IPS-18a (cell line): Measurements from ENCODE around the gene ARHGAP20.

ENCODE experiments used
- H3K27ac ChIP-seq: one replicate; pipeline ENCODE4 v1.5.1; 2013; ENCODE audit warnings: low read length
- H3K27me3 ChIP-seq: one replicate; pipeline ENCODE4 v1.6.1; 2013; ENCODE audit warnings: mild to moderate bottlenecking, low read length; ENCODE audit not compliant: control insufficient read depth, insufficient read depth
- H3K36me3 ChIP-seq: one replicate; pipeline ENCODE4 v1.6.1; 2013; ENCODE audit warnings: low read depth, low read length; ENCODE audit not compliant: control insufficient read depth
- H3K4me1 ChIP-seq: one replicate; pipeline ENCODE4 v1.6.1; 2013; ENCODE audit warnings: low read depth, low read length; ENCODE audit not compliant: control insufficient read depth
- H3K4me3 ChIP-seq: one replicate; pipeline ENCODE4 v1.5.1; 2013; ENCODE audit warnings: low read length
- H3K9ac ChIP-seq: one replicate; pipeline ENCODE4 v1.6.1; 2013; ENCODE audit warnings: mild to moderate bottlenecking, low read length, moderate library complexity
- H3K9me3 ChIP-seq: one replicate; pipeline ENCODE4 v1.6.1; 2013; ENCODE audit warnings: low read depth, low read length; ENCODE audit not compliant: control insufficient read depth

ARHGAP20 gene

GRCh38 chr11:110737593-110737992 lies 25.4 kb upstream of the ARHGAP20 start:
- Histone ChIP-seq H3K4me1 (no peaks in the 10 kb centered on the region), H3K27ac (no peak overlapping the region), H3K9me3 (no peaks in the 10 kb centered on the region), H3K36me3 (no peaks in the 10 kb centered on the region), H3K9ac (no peak overlapping the region), H3K27me3 (no peaks in the 10 kb centered on the region), H3K4me3 (no peak overlapping the region)

- H3K27ac ChIP-seq = no peak overlapping the region
- H3K9ac ChIP-seq = no peak overlapping the region
- H3K27me3 ChIP-seq = no peaks in the 10 kb centered on the region
- no peak overlapping the region for H3K4me3 ChIP-seq
- no peaks in the 10 kb centered on the region for H3K4me1 ChIP-seq
- H3K9me3 ChIP-seq = no peaks in the 10 kb centered on the region
- no peaks in the 10 kb centered on the region for H3K36me3 ChIP-seq
Measured at GRCh38 chr11:110736171-110736553, 23.9 kb upstream of the ARHGAP20 start.

DNA sequence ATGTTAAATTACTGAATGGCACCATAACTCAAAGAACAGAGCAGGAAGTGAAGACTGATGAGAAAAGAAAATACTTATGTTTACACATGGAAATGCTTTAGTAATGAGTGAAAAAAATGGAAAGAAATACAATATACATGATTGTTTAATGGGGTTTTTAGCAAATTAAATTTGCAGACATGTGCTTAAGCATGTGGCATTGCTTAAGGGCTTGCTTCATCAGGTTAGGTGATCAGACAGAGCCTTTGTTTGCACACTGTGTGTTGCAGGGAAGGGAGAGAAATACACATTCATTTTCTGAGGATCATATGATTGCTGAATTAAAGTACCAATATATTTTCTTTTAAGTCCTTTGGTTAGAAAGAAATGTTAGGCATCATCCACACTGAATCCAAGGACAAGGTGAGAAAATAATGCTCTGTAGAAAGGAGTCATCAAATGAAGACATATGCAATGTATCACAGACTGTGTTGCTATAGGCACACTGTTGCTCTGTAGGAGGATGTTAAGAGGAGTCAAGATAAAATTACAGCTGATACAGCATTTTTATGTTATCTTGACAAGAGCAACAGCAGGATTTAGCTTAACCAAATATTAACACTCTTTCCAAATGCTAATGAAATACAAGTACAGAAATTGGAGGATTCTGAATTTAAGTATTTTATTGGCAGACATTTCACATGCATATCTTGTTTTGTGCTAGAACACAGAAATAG lies 23.4 kb upstream of the ARHGAP20 start:
- Histone ChIP-seq H3K36me3 (no peaks in the 10 kb centered on the region), H3K9me3 (no peaks in the 10 kb centered on the region), H3K9ac (no peak overlapping the region), H3K27me3 (no peaks in the 10 kb centered on the region), H3K4me1 (no peaks in the 10 kb centered on the region), H3K27ac (no peak overlapping the region), H3K4me3 (no peak overlapping the region)

- H3K27me3 ChIP-seq = no peaks in the 10 kb centered on the region
Measured at GRCh38 chr11:110734790-110735189, 22.6 kb upstream of the ARHGAP20 start.

DNA sequence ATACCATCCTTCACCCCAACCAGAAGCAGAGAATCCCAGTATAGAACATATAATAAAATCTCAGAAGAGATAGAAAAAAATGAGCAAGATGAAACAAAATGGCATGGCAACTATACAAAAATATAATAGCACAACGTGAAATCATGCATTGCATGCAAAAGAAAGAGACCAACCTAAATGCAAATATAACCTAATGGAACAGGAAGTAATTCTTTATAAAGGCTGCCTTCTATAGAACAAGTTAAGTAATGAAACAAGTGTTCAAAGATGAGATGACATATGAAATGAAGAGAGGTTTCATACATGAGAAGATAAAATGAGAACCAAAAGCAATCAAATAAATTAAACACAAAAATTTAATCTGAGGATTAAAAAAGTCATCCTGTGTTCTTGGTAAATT lies 18.5 kb upstream of the ARHGAP20 start:
- Histone ChIP-seq H3K4me3 (no peak overlapping the region), H3K4me1 (no peaks in the 10 kb centered on the region), H3K9ac (no peak overlapping the region), H3K36me3 (no peaks in the 10 kb centered on the region), H3K9me3 (no peaks in the 10 kb centered on the region), H3K27ac (no peak overlapping the region), H3K27me3 (no peaks in the 10 kb centered on the region)

More at GRCh38 chr11:110734790-110735189, 22.6 kb upstream of the ARHGAP20 start:
- Histone ChIP-seq H3K36me3 (no peaks in the 10 kb centered on the region), H3K9ac (no peak overlapping the region), H3K4me1 (no peaks in the 10 kb centered on the region), H3K4me3 (no peak overlapping the region), H3K27ac (no peak overlapping the region), H3K9me3 (no peaks in the 10 kb centered on the region)

DNA sequence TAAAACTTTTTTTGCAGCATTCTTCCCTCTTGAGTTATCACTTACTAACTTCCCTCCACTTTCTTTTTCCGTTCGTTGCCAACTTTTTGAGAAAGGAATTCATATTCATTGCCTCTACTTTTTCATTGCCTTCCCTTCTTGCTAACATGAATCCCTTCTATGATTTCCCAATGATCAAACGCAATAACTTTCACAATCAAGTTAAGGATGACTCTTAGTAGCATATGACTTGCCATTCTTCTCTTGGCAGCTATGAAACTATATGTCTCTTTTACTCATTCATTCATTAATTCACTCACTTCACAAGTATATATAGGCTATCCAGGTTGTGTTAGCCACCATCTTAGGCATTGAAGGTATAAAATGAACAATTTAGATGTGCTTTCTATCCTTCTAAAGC lies 16.6 kb upstream of the ARHGAP20 start:
- no peaks in the 10 kb centered on the region for H3K4me1 ChIP-seq
- no peaks in the 10 kb centered on the region for H3K9me3 ChIP-seq
- H3K27me3 ChIP-seq = no peaks in the 10 kb centered on the region
- no peak overlapping the region for H3K9ac ChIP-seq
- no peak overlapping the region for H3K27ac ChIP-seq
- H3K36me3 ChIP-seq = no peaks in the 10 kb centered on the region
- H3K4me3 ChIP-seq = no peak overlapping the region

- no peak overlapping the region for H3K4me3 ChIP-seq
- no peaks in the 10 kb centered on the region for H3K4me1 ChIP-seq
- no peak overlapping the region for H3K9ac ChIP-seq
- H3K36me3 ChIP-seq = no peaks in the 10 kb centered on the region
- no peaks in the 10 kb centered on the region for H3K27me3 ChIP-seq
- H3K9me3 ChIP-seq = no peaks in the 10 kb centered on the region
- H3K27ac ChIP-seq = no peak overlapping the region
Measured at GRCh38 chr11:110728476-110728875, 16.2 kb upstream of the ARHGAP20 start.

DNA sequence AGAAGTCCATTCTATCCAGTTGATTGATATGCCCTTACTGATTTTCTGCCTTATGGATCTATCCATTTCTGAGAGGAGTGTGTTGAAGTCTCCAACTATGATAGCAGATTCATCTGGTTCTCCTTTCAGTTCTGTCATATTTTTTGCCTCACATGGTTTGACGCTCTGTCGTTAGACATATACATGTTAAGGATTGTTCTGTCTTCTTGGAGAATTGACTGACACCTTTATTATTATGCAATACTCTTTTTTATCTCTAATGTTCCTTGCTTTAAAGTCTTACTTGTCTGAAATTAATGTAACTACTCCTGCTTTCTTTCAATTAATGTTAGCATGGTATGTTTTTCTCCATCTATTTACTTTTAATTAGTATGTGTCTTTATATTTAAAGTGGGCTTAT lies 12.1 kb upstream of the ARHGAP20 start:
- no peaks in the 10 kb centered on the region for H3K36me3 ChIP-seq
- no peaks in the 10 kb centered on the region for H3K4me1 ChIP-seq
- H3K9me3 ChIP-seq = no peaks in the 10 kb centered on the region
- no peak overlapping the region for H3K4me3 ChIP-seq
- H3K27ac ChIP-seq = no peak overlapping the region
- H3K9ac ChIP-seq = no peak overlapping the region
- H3K27me3 ChIP-seq = no peaks in the 10 kb centered on the region

DNA sequence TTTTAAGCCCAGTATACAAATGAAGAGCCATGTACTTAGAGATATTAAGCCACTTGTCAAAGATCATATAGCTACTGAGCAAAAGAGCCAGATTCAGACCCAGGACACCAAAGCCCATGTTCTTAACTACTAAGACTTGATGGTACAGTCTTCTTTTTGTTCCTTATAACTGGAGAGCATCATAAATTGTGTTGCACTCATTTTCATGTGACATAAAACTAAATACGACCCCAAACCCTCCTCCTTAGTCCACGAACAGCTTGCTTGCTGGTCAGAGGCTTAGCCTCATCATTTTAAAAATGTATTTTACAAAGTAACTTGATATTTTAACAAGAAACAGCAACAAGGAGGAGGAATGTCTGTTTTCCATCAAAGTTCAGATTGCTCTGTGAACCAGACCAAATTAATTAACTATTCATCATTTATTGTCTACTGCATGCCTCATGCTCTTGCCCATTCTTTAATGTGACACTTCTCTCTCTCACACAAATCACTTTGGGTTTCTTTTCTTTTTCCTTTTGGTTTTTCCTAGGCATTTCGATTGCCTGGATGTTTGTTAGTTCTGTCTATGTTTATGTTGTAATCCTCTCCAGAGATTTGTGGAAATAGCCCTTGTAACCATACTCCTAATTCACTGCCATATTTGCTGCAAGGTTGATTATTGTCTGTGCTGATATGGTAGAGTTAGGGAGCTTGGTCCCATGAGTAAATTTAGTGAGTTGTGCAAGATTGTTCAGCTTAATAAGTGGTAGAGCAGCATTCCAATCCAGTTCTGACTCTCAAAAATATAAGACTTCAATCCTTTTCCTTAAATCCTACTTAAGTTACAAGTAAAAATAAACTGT lies 8.4 kb upstream of the ARHGAP20 start:
- Histone ChIP-seq H3K9me3 (no peaks in the 10 kb centered on the region), H3K27ac (no peak overlapping the region), H3K9ac (no peak overlapping the region), H3K36me3 (no peaks in the 10 kb centered on the region), H3K4me3 (no peak overlapping the region), H3K4me1 (no peaks in the 10 kb centered on the region), H3K27me3 (peaks cover 6% of the 10 kb centered on the region)

DNA sequence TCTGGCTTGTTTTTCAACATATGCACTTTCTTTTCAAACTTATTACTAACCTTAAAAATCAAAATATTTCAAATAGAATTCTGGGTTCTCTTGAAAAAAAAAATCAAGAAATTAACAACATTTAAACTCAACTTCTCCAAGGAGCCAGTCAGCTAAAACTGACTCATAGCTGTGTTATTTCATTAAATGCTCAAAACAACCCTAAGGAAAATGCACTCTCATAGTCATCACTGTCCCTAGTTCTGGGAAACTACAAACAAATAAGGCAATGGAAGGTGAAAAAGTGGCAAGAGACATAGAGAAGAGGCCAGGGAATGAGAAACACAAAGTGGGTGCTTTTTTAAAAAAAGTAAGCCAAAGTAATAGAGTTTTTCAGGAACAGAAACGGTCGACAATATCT lies 4.1 kb upstream of the ARHGAP20 start:
- Histone ChIP-seq H3K27ac (no peak overlapping the region), H3K9ac (no peak overlapping the region), H3K36me3 (no peaks in the 10 kb centered on the region), H3K27me3 (peaks cover 46% of the 10 kb centered on the region), H3K4me1 (peaks cover 3% of the 10 kb centered on the region), H3K4me3 (no peak overlapping the region), H3K9me3 (no peaks in the 10 kb centered on the region)

DNA sequence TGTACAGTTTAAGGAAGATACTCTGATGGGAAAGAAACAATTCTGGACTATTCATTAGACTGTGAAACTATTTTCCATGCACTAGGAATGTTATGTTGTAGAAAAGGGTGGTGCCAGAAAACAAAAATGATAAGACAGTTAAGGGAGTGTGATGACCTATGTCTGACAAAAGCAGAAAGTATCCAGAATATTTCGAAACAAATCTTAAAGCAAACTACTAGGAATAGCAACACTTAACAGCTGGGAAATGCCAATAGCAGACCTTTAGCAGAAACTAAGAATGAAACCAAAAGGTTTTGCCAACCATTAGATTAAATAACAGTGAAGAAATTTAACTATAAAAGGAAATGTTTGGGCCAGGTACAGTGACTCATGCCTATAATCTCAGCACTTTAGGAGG lies 3.3 kb upstream of the ARHGAP20 start:
- H3K4me3 ChIP-seq = no peak overlapping the region
- no peak overlapping the region for H3K9ac ChIP-seq
- no peaks in the 10 kb centered on the region for H3K36me3 ChIP-seq
- no peak overlapping the region for H3K27ac ChIP-seq
- H3K27me3 ChIP-seq = peaks cover 54% of the 10 kb centered on the region
- peaks cover 6% of the 10 kb centered on the region for H3K4me1 ChIP-seq
- H3K9me3 ChIP-seq = no peaks in the 10 kb centered on the region

GRCh38 chr11:110713449-110713776 lies 1.2 kb upstream of the ARHGAP20 start:
- Histone ChIP-seq H3K9ac (no peak overlapping the region), H3K9me3 (no peaks in the 10 kb centered on the region), H3K27me3 (peaks cover 74% of the 10 kb centered on the region), H3K27ac (no peak overlapping the region), H3K4me3 (peak overlapping the region; percentile 63), H3K36me3 (no peaks in the 10 kb centered on the region), H3K4me1 (peaks cover 9% of the 10 kb centered on the region)
